Fibroblast of skin of scalp (primary cell): ENCODE measurements around the gene AGMO.
A peak's percentile ranks its signal among the peaks of the same experiment; 100 is the strongest.

ENCODE experiments used
- DNase-seq: peaks from one replicate; pipeline ENCODE4 v3.0.0-alpha.2; 2013

AGMO gene

GRCh38 chr7:15457990-15458955 is 103.5 kb downstream of the AGMO start:
- DNase-seq, result peak; percentile 67

GRCh38 chr7:15452670-15453069 is 109.1 kb downstream of the AGMO start:
- no peak for DNase-seq

GRCh38 chr7:15446722-15447121 is 115.1 kb downstream of the AGMO start:
- DNase-seq, result no peak

GRCh38 chr7:15446280-15446679 is 115.5 kb downstream of the AGMO start:
- no peak for DNase-seq

- DNase-seq, result no peak
These were observed 119.9 kb downstream of the AGMO start for GRCh38 chr7:15441915-15442314.

- DNase-seq, result no peak
These were observed 121.3 kb downstream of the AGMO start for GRCh38 chr7:15440482-15440881.

GRCh38 chr7:15439853-15440252 is 122.0 kb downstream of the AGMO start:
- no peak for DNase-seq

GRCh38 chr7:15433151-15433550 is 128.7 kb downstream of the AGMO start:
- no peak for DNase-seq

- DNase-seq, result no peak
These were observed 130.9 kb downstream of the AGMO start for GRCh38 chr7:15430911-15431310.

- DNase-seq, result no peak
These were observed 131.6 kb downstream of the AGMO start for GRCh38 chr7:15430191-15430590.

- peak; percentile 56 for DNase-seq
These were observed 137.3 kb downstream of the AGMO start for GRCh38 chr7:15424468-15424867.

GRCh38 chr7:15419596-15419995 is 142.2 kb downstream of the AGMO start:
- DNase-seq, result no peak

- DNase-seq, result no peak
These were observed 143.6 kb downstream of the AGMO start for GRCh38 chr7:15418264-15418663.

- DNase-seq, result no peak
These were observed 144.3 kb downstream of the AGMO start for GRCh38 chr7:15417341-15417988.

GRCh38 chr7:15411019-15411418 is 150.8 kb downstream of the AGMO start:
- DNase-seq, result no peak

- DNase-seq, result no peak
These were observed 153.9 kb downstream of the AGMO start for GRCh38 chr7:15407910-15408309.

GRCh38 chr7:15403751-15404150 is 158.1 kb downstream of the AGMO start:
- no peak for DNase-seq

GRCh38 chr7:15403315-15403714 is 158.5 kb downstream of the AGMO start:
- no peak for DNase-seq

GRCh38 chr7:15402436-15403136 is 159.2 kb downstream of the AGMO start:
- no peak for DNase-seq

GRCh38 chr7:15400440-15400839 is 161.4 kb downstream of the AGMO start:
- no peak for DNase-seq

GRCh38 chr7:15399441-15399840 is 162.4 kb downstream of the AGMO start:
- DNase-seq, result peak; percentile 28

- DNase-seq, result peak; percentile 30
These were observed 163.7 kb downstream of the AGMO start for GRCh38 chr7:15397922-15398760.
